WTC11 (cell line): ENCODE measurements around the gene ARID3C. TPM values are rescaled to one million over a fixed set of nuclear protein-coding genes. Genes with fewer than 3 reads are reported as not detected.

Source experiments
- ATAC-seq: fragments of 200-7000 bp; cut with Tn5 transposase; 2 replicates; pipeline ENCODE4 v1.10.0; 2021; ENCODE audit warnings: mild to moderate bottlenecking, moderate library complexity
- CTCF ChIA-PET: fragments of 300-600 bp; sonication (Branson Sonifier 250); formaldehyde crosslinking; loops from one replicate; lab custom pipeline; 2021; ENCODE audit warnings: antibody characterized with exemption; lab: Charles Lee
- POLR2A ChIA-PET: fragments of 350-600 bp; sonication (Branson Sonifier 250); formaldehyde crosslinking; loops from one replicate; lab custom pipeline; 2021; ENCODE audit warnings: antibody characterized with exemption; lab: Charles Lee
- DNase-seq: peaks from one replicate; pipeline ENCODE4 v3.0.0; 2021; ENCODE audit warnings: low spot score
- H3K27ac Mint-ChIP-seq: 2 replicates; pipeline ENCODE4 v1.8.0; 2021; ENCODE audit warnings: mixed read lengths
- H3K27me3 Mint-ChIP-seq: 2 replicates; pipeline ENCODE4 v1.8.0; 2021; ENCODE audit warnings: low read depth, mild to moderate bottlenecking, moderate library complexity, mixed read lengths
- H3K36me3 Mint-ChIP-seq: 2 replicates; pipeline ENCODE4 v1.8.0; 2021; ENCODE audit warnings: mixed read lengths
- H3K4me1 Mint-ChIP-seq: 2 replicates; pipeline ENCODE4 v1.8.0; 2022; ENCODE audit warnings: mixed read lengths
- H3K4me3 Mint-ChIP-seq: 2 replicates; pipeline ENCODE4 v1.8.0; 2021; ENCODE audit warnings: mild to moderate bottlenecking, moderate library complexity, mixed read lengths
- H3K9me3 Mint-ChIP-seq: 2 replicates; pipeline ENCODE4 v1.8.0; 2021; ENCODE audit warnings: mixed read lengths
- ATF6 ChIP-seq: sonication (generic); formaldehyde crosslinking; IDR thresholded peaks from 2 replicates; pipeline ENCODE4 v1.8.1; 2023; ENCODE audit warnings: mild to moderate bottlenecking, missing genetic modification reagents
- ELF4 ChIP-seq: sonication (generic); formaldehyde crosslinking; IDR thresholded peaks from 2 replicates; pipeline ENCODE4 v1.8.1; 2022; ENCODE audit warnings: low read depth, mild to moderate bottlenecking, moderate library complexity, missing genetic modification reagents
- ETV6 ChIP-seq: sonication (generic); formaldehyde crosslinking; IDR thresholded peaks from 2 replicates; pipeline ENCODE4 v1.8.1; 2022; ENCODE audit warnings: mild to moderate bottlenecking, missing genetic modification reagents
- JAZF1 ChIP-seq: fragments of 250-450 bp; sonication (Bioruptor Pico); IDR thresholded peaks from 2 replicates; pipeline ENCODE4 v1.9.0; 2021; ENCODE audit warnings: moderate library complexity, mild to moderate bottlenecking, inconsistent platforms
- MYBL2 ChIP-seq: sonication (generic); formaldehyde crosslinking; IDR thresholded peaks from 2 replicates; pipeline ENCODE4 v1.8.1; 2023; ENCODE audit warnings: mild to moderate bottlenecking, moderate library complexity, missing genetic modification reagents
- SMAD4 ChIP-seq: sonication (generic); formaldehyde crosslinking; IDR thresholded peaks from 2 replicates; pipeline ENCODE4 v1.8.0; 2022; ENCODE audit warnings: mild to moderate bottlenecking, missing genetic modification reagents
- TCF7 ChIP-seq: sonication (generic); formaldehyde crosslinking; IDR thresholded peaks from 2 replicates; pipeline ENCODE4 v1.8.0; 2022; ENCODE audit warnings: mild to moderate bottlenecking, low read depth, missing genetic modification reagents, moderate library complexity
- ZNF396 ChIP-seq: fragments of 250-450 bp; sonication (Bioruptor Pico); IDR thresholded peaks from 2 replicates; pipeline ENCODE4 v1.8.0; 2021; ENCODE audit warnings: mild to moderate bottlenecking, moderate library complexity, borderline replicate concordance
- ZNF423 ChIP-seq: fragments of 250-450 bp; sonication (Bioruptor Pico); IDR thresholded peaks from 2 replicates; pipeline ENCODE4 v2.1.2; 2022; ENCODE audit warnings: mild to moderate bottlenecking, moderate library complexity
- total RNA-seq: library from RNA; stranded (reverse); gene quantifications from 3 replicates; pipeline ENCODE4 v1.2.3, GENCODE V29; 2021
- TF ChIP-seq, protein P1 (sequence below): sonication (generic); formaldehyde crosslinking; IDR thresholded peaks from 2 replicates; pipeline ENCODE4 v1.8.1; 2023; ENCODE audit warnings: mild to moderate bottlenecking, moderate library complexity, missing genetic modification reagents
- TF ChIP-seq, protein P2 (sequence below): sonication (generic); formaldehyde crosslinking; IDR thresholded peaks from 2 replicates; pipeline ENCODE4 v1.8.0; 2022; ENCODE audit warnings: mild to moderate bottlenecking, missing genetic modification reagents
- TF ChIP-seq, protein P3 (sequence below): fragments of 250-450 bp; sonication (Bioruptor Pico); IDR thresholded peaks from 2 replicates; pipeline ENCODE4 v1.9.0; 2021; ENCODE audit warnings: mild to moderate bottlenecking
- TF ChIP-seq, protein P4 (sequence below): sonication (generic); formaldehyde crosslinking; IDR thresholded peaks from 2 replicates; pipeline ENCODE4 v1.8.1; 2023; ENCODE audit warnings: mild to moderate bottlenecking, missing genetic modification reagents, borderline replicate concordance
- TF ChIP-seq, protein P5 (sequence below): sonication (generic); formaldehyde crosslinking; IDR thresholded peaks from 2 replicates; pipeline ENCODE4 v1.8.1; 2022; ENCODE audit warnings: low read depth, mild to moderate bottlenecking, moderate library complexity, missing genetic modification reagents, borderline replicate concordance
- TF ChIP-seq, protein P6 (sequence below): sonication (generic); formaldehyde crosslinking; IDR thresholded peaks from 2 replicates; pipeline ENCODE4 v1.8.0; 2022; ENCODE audit warnings: mild to moderate bottlenecking, missing genetic modification reagents

Gene ARID3C
- total RNA-seq, 1 experiment from 2014 or later, result 0.15 TPM

- TF ChIP-seq ETV6 (CRISPR knock-in tag) (no peak), JAZF1 (CRISPR knock-in tag) (no peak)
- TF ChIP-seq, all 79 proteins: peak for 0
These were observed 46.1 kb downstream of the ARID3C start (continued) for GRCh38 chr9:34582787-34583186.

DNA sequence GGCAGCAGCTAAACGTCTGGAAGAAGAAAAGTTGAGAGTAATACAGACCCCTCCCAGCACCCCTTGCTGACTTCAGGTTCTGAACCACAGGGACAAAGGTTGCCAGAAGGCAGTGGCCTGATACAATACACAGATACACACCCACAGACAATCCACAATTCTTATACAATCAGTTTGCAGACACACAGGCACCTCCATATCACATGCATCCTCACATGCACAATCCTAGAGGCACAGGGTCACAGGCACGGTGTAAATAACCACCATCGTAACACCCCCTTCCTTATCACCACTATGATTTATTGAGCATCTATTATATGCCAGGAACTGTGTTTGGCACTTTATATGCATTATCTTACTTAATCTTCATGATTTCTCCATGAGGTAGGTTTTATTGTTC, 47.5 kb downstream of the ARID3C start:
- ChIA-PET CTCF (interaction anchor here (1.4 to 3.0 kb wide), 3 partner anchors 11 to 22 kb away, joined by 4 to 31 read pairs (median 7); no protein-coding TSS in a partner anchor), POLR2A (no interaction called here)
- H3K9me3 Mint-ChIP-seq, result no peaks in the 10 kb centered on the region
- H3K36me3 Mint-ChIP-seq, result no peaks in the 10 kb centered on the region
- ATAC-seq (no peak), DNase-seq (no peak)
- no peak overlapping the region for H3K4me3 Mint-ChIP-seq
- peaks cover 92% of the 10 kb centered on the region for H3K27me3 Mint-ChIP-seq
- no peak for TF ChIP-seq ATF6 (CRISPR knock-in tag)
- no peak for TF ChIP-seq SMAD4
- no peak for TF ChIP-seq MYBL2 (CRISPR knock-in tag)
- TF ChIP-seq ZNF396, result no peak
- TF ChIP-seq ZNF423 (CRISPR knock-in tag), result no peak
- TF ChIP-seq, protein P1, sequence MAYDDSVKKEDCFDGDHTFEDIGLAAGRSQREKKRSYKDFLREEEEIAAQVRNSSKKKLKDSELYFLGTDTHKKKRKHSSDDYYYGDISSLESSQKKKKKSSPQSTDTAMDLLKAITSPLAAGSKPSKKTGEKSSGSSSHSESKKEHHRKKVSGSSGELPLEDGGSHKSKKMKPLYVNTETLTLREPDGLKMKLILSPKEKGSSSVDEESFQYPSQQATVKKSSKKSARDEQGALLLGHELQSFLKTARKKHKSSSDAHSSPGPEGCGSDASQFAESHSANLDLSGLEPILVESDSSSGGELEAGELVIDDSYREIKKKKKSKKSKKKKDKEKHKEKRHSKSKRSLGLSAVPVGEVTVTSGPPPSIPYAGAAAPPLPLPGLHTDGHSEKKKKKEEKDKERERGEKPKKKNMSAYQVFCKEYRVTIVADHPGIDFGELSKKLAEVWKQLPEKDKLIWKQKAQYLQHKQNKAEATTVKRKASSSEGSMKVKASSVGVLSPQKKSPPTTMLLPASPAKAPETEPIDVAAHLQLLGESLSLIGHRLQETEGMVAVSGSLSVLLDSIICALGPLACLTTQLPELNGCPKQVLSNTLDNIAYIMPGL (CRISPR knock-in tag), result no peak
- TF ChIP-seq, protein P2, sequence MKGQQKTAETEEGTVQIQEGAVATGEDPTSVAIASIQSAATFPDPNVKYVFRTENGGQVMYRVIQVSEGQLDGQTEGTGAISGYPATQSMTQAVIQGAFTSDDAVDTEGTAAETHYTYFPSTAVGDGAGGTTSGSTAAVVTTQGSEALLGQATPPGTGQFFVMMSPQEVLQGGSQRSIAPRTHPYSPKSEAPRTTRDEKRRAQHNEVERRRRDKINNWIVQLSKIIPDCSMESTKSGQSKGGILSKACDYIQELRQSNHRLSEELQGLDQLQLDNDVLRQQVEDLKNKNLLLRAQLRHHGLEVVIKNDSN (CRISPR knock-in tag), result no peak
- TF ChIP-seq, protein P3, sequence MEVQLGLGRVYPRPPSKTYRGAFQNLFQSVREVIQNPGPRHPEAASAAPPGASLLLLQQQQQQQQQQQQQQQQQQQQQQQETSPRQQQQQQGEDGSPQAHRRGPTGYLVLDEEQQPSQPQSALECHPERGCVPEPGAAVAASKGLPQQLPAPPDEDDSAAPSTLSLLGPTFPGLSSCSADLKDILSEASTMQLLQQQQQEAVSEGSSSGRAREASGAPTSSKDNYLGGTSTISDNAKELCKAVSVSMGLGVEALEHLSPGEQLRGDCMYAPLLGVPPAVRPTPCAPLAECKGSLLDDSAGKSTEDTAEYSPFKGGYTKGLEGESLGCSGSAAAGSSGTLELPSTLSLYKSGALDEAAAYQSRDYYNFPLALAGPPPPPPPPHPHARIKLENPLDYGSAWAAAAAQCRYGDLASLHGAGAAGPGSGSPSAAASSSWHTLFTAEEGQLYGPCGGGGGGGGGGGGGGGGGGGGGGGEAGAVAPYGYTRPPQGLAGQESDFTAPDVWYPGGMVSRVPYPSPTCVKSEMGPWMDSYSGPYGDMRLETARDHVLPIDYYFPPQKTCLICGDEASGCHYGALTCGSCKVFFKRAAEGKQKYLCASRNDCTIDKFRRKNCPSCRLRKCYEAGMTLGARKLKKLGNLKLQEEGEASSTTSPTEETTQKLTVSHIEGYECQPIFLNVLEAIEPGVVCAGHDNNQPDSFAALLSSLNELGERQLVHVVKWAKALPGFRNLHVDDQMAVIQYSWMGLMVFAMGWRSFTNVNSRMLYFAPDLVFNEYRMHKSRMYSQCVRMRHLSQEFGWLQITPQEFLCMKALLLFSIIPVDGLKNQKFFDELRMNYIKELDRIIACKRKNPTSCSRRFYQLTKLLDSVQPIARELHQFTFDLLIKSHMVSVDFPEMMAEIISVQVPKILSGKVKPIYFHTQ (CRISPR knock-in tag), result no peak
- TF ChIP-seq, protein P4, sequence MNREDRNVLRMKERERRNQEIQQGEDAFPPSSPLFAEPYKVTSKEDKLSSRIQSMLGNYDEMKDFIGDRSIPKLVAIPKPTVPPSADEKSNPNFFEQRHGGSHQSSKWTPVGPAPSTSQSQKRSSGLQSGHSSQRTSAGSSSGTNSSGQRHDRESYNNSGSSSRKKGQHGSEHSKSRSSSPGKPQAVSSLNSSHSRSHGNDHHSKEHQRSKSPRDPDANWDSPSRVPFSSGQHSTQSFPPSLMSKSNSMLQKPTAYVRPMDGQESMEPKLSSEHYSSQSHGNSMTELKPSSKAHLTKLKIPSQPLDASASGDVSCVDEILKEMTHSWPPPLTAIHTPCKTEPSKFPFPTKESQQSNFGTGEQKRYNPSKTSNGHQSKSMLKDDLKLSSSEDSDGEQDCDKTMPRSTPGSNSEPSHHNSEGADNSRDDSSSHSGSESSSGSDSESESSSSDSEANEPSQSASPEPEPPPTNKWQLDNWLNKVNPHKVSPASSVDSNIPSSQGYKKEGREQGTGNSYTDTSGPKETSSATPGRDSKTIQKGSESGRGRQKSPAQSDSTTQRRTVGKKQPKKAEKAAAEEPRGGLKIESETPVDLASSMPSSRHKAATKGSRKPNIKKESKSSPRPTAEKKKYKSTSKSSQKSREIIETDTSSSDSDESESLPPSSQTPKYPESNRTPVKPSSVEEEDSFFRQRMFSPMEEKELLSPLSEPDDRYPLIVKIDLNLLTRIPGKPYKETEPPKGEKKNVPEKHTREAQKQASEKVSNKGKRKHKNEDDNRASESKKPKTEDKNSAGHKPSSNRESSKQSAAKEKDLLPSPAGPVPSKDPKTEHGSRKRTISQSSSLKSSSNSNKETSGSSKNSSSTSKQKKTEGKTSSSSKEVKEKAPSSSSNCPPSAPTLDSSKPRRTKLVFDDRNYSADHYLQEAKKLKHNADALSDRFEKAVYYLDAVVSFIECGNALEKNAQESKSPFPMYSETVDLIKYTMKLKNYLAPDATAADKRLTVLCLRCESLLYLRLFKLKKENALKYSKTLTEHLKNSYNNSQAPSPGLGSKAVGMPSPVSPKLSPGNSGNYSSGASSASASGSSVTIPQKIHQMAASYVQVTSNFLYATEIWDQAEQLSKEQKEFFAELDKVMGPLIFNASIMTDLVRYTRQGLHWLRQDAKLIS (CRISPR knock-in tag), result no peak
- TF ChIP-seq, protein P5, sequence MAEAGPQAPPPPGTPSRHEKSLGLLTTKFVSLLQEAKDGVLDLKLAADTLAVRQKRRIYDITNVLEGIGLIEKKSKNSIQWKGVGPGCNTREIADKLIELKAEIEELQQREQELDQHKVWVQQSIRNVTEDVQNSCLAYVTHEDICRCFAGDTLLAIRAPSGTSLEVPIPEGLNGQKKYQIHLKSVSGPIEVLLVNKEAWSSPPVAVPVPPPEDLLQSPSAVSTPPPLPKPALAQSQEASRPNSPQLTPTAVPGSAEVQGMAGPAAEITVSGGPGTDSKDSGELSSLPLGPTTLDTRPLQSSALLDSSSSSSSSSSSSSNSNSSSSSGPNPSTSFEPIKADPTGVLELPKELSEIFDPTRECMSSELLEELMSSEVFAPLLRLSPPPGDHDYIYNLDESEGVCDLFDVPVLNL (CRISPR knock-in tag), result no peak
- TF ChIP-seq ELF4, result no peak
- TF ChIP-seq, protein P6, sequence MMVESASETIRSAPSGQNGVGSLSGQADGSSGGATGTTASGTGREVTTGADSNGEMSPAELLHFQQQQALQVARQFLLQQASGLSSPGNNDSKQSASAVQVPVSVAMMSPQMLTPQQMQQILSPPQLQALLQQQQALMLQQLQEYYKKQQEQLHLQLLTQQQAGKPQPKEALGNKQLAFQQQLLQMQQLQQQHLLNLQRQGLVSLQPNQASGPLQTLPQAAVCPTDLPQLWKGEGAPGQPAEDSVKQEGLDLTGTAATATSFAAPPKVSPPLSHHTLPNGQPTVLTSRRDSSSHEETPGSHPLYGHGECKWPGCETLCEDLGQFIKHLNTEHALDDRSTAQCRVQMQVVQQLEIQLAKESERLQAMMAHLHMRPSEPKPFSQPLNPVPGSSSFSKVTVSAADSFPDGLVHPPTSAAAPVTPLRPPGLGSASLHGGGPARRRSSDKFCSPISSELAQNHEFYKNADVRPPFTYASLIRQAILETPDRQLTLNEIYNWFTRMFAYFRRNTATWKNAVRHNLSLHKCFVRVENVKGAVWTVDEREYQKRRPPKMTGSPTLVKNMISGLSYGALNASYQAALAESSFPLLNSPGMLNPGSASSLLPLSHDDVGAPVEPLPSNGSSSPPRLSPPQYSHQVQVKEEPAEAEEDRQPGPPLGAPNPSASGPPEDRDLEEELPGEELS, result no peak
- no peak for TF ChIP-seq TCF7 (CRISPR knock-in tag)
- no peak for TF ChIP-seq ETV6 (CRISPR knock-in tag)
- H3K27ac Mint-ChIP-seq, result no peak overlapping the region
- peaks cover 51% of the 10 kb centered on the region for H3K4me1 Mint-ChIP-seq
